ENCODE data around the gene DDC. TPM values are rescaled to one million over a fixed set of nuclear protein-coding genes. Genes with fewer than 3 reads are reported as not detected.
"Not testable (repeated sequence)": the region's sequence is repeated elsewhere in the genome, so short reads cannot be mapped to it uniquely, and the experiment has no call there.

DDC gene
- total RNA-seq, 1 donor from 2014 or later = not detected

GRCh38 chr7:50554431-50555322 is 10.5 kb downstream of the DDC start:
- DNase-seq = no peak

- no peak for DNase-seq
Measured at GRCh38 chr7:50553973-50554372, 11.2 kb downstream of the DDC start.

GRCh38 chr7:50552921-50553320 is 12.3 kb downstream of the DDC start:
- DNase-seq = peak; percentile 71

- DNase-seq = no peak
Measured at GRCh38 chr7:50552139-50552538, 13.1 kb downstream of the DDC start.

- DNase-seq = not testable (repeated sequence)
Measured at GRCh38 chr7:50545613-50546012, 19.6 kb downstream of the DDC start.

- no peak for DNase-seq
Measured at GRCh38 chr7:50544992-50545391, 20.2 kb downstream of the DDC start.

GRCh38 chr7:50543776-50544442 is 21.3 kb downstream of the DDC start:
- DNase-seq = no peak

GRCh38 chr7:50542132-50542531 is 23.1 kb downstream of the DDC start:
- no peak for DNase-seq

- no peak for DNase-seq
Measured at GRCh38 chr7:50540785-50541579, 24.2 kb downstream of the DDC start.

GRCh38 chr7:50539725-50540124 is 25.5 kb downstream of the DDC start:
- no peak for DNase-seq

GRCh38 chr7:50538478-50538877 is 26.7 kb downstream of the DDC start:
- no peak for DNase-seq

GRCh38 chr7:50537417-50537816 is 27.8 kb downstream of the DDC start:
- no peak for DNase-seq

- DNase-seq = not testable (repeated sequence)
Measured at GRCh38 chr7:50535291-50535711, 29.9 kb downstream of the DDC start.

- peak; percentile 50 for DNase-seq
Measured at GRCh38 chr7:50534690-50535290, 30.4 kb downstream of the DDC start.

- no peak for DNase-seq
Measured at GRCh38 chr7:50533866-50534265, 31.3 kb downstream of the DDC start.

- no peak for DNase-seq
Measured at GRCh38 chr7:50531928-50532327, 33.3 kb downstream of the DDC start.

GRCh38 chr7:50531401-50531911 is 33.7 kb downstream of the DDC start:
- DNase-seq = peak; percentile 14

GRCh38 chr7:50530766-50531165 is 34.4 kb downstream of the DDC start:
- no peak for DNase-seq

GRCh38 chr7:50529093-50529862 is 35.9 kb downstream of the DDC start:
- no peak for DNase-seq

GRCh38 chr7:50528266-50529092 is 36.7 kb downstream of the DDC start:
- no peak for DNase-seq

All from tongue (tissue), 2 donors.